Nephron progenitor cell (in vitro differentiated cells): ENCODE measurements around the gene SNRNP200.
A peak's percentile ranks its signal among the peaks of the same experiment; 100 is the strongest.

ENCODE experiments used
- DNase-seq: peaks from one replicate; pipeline ENCODE4 v3.0.0; 2021
- H3K27ac Mint-ChIP-seq: 2 replicates; pipeline ENCODE4 v1.8.0; 2021; ENCODE audit warnings: mild to moderate bottlenecking, moderate library complexity, mixed read lengths
- H3K27me3 Mint-ChIP-seq: 2 replicates; pipeline ENCODE4 v1.8.0; 2021; ENCODE audit warnings: mild to moderate bottlenecking, low read depth, mixed read lengths; ENCODE audit not compliant: poor library complexity
- H3K36me3 Mint-ChIP-seq: 2 replicates; pipeline ENCODE4 v1.8.0; 2021; ENCODE audit warnings: low read depth, mixed read lengths
- H3K4me1 Mint-ChIP-seq: 2 replicates; pipeline ENCODE4 v1.8.0; 2021; ENCODE audit warnings: mixed read lengths
- H3K4me3 Mint-ChIP-seq: 2 replicates; pipeline ENCODE4 v1.8.0; 2021; ENCODE audit warnings: mild to moderate bottlenecking, moderate library complexity, mixed read lengths
- H3K9me3 Mint-ChIP-seq: 2 replicates; pipeline ENCODE4 v1.8.0; 2021; ENCODE audit warnings: mild to moderate bottlenecking, moderate library complexity, mixed read lengths
- CTCF ChIP-seq: fragments of 200-600 bp; sonication (generic); IDR thresholded peaks from 2 replicates; pipeline ENCODE4 v1.5.0; 2021; ENCODE audit warnings: antibody characterized with exemption

SNRNP200 gene

DNA sequence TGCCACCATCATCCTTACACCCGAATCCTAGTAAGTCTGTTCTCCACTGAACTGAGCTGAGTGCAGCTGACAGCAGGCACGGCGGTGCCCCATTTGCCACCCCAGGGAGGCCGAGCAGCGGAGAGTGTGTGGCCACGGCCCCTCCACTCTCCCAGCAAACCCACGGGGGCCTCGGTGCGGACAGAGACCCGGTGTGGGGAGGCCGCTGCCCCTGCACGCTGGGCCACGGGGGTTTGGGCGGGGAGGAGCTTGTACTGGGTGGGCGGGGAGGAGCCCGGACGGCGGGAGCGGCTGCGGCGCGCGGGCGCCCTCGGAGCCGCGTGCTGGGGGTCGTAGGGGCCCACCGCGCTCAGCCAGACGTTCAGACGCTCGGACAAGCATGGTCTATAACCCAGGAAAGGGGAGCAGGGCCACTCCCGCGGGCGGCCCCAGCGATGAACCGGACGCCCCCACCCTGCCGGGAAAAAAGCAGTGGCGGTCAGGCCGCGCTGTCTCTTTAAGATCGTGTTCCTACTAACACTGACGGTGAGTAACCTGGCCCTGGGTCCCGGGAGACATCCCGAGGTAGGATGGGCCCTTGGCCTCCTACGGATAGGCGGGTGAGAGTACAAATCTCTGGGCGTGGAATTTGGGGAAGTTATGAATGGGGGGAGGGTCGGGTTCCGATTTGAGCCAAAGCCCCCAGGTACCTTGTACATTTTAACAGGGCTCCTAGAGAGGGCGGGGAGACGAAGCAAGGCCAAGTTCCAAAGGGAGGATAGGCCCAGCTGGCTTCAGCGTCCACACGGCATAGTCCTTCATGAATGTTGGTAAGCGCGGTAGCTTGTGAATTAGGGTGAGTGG lies 19.9 kb upstream of the SNRNP200 start, which contains the start of gene ITPRIPL1:
TSS of gene ITPRIPL1 (plus strand) at position 277 of the 843 bp plus-strand sequence. CDS start at position 800, 523 bp downstream.
- peak; percentile 66 for DNase-seq
- Mint-ChIP-seq H3K27ac (peak within 1 kb of the TSS; percentile 68), H3K9me3 (no peaks in the 10 kb centered on the region), H3K36me3 (peaks cover 25% of the 10 kb centered on the region), H3K27me3 (peaks cover 62% of the 10 kb centered on the region), H3K4me1 (peaks cover 27% of the 10 kb centered on the region), H3K4me3 (peak within 1 kb of the TSS; percentile 85)
- TF ChIP-seq CTCF: no peak

- Mint-ChIP-seq H3K4me3 (peak overlapping the region; percentile 79), H3K27ac (no peak overlapping the region), H3K4me1 (peaks cover 29% of the 10 kb centered on the region), H3K9me3 (no peaks in the 10 kb centered on the region), H3K36me3 (peaks cover 25% of the 10 kb centered on the region), H3K27me3 (peaks cover 68% of the 10 kb centered on the region)
- DNase-seq: no peak
- no peak for TF ChIP-seq CTCF
Measured at GRCh38 chr2:96324721-96325040, 19.3 kb upstream of the SNRNP200 start.

DNA sequence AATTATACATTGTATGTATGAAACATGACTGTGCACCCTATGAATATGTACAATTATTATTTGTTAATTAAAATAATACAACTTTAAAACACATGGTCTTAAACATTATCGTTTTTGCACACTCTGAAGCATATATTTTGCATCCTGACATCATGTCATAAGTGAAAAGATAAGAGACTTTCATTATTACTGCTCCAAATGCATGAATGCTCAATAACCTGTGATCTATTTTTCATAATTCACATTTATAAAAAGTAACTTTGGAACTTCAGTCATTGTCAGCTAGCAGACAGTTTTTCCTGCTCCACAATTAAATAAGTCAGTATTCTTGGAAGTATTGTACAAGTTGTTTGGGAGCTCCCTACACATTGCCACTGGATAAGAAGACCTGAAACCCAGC lies 18.5 kb upstream of the SNRNP200 start:
- Mint-ChIP-seq H3K4me3 (no peak overlapping the region), H3K27me3 (peaks cover 76% of the 10 kb centered on the region), H3K9me3 (no peaks in the 10 kb centered on the region), H3K27ac (no peak overlapping the region), H3K36me3 (peaks cover 25% of the 10 kb centered on the region), H3K4me1 (peaks cover 33% of the 10 kb centered on the region)
- DNase-seq: no peak
- no peak for TF ChIP-seq CTCF

DNA sequence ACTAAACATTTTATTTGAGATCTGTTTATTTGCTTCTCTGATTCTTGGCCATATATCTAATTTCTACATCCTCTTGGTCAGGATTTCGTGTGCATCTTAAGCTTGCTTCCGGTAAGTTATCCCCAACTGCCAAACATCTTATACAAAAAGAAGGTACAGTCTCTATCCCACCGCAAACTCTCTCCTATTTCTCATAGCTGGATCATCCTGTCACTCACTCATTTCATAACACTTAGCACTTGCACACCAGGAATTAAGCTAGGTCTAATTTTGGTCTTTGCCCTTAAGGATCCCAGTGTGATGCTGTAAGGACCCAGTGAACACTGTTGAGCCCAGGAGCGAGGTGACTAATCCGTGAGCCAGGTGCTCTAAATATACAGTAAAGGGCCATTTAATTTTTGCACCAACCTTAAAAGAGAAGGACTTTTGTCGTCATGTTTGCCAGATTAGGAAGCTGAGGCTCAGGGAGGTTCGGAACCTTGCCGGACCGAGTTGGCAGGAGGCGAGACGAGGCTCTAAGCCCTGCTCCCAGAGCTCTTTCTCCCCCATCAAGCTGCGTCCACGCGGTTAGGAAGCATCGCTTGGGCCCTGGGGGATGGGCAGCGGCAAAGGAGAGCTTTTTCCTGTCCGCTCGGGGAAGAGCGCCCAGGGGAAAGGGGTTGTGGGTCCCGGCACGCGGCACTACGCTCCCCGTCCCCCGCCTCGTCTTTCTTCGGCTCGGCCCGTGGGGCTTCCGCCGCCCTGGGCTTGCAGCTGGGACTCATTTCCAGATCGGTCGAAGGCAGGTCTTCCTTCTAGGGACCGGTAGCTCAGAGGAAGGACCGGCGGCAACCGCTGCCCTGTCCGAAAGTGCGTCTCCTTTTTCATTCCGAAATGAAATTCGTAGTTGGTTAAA lies 15.6 kb upstream of the SNRNP200 start:
- Mint-ChIP-seq H3K36me3 (no peaks in the 10 kb centered on the region), H3K27me3 (peaks cover 77% of the 10 kb centered on the region), H3K4me1 (peaks cover 39% of the 10 kb centered on the region), H3K27ac (no peak overlapping the region), H3K4me3 (peak overlapping the region; percentile 78), H3K9me3 (no peaks in the 10 kb centered on the region)
- TF ChIP-seq CTCF: no peak
- DNase-seq: peak; percentile 64

DNA sequence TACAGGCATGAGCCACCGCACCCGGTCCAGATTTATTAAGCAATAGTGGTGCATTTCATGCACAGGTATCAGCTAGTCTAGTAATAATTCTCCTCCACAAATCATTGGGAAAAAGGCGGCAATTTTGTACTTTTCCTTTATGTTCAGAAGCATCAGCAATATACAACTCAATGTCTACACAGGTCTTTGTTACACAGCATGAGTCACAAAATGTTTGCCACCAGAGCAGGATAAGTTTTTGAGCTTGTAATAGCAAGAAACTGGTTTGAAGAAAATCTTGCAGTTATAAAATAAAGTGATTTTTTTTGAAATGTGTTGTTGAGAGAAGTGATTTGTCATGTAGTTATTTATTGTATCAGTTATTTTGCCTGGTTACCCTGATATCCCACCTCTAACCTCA lies 15.0 kb upstream of the SNRNP200 start:
- H3K9me3 Mint-ChIP-seq: no peaks in the 10 kb centered on the region
- H3K27me3 Mint-ChIP-seq: peaks cover 70% of the 10 kb centered on the region
- no peak overlapping the region for H3K27ac Mint-ChIP-seq
- no peak for DNase-seq
- no peaks in the 10 kb centered on the region for H3K36me3 Mint-ChIP-seq
- no peak for TF ChIP-seq CTCF
- peak overlapping the region; percentile 78 for H3K4me3 Mint-ChIP-seq
- H3K4me1 Mint-ChIP-seq: peaks cover 39% of the 10 kb centered on the region
